GM23338 (cell line): ENCODE data around the gene PLAAT2. TPM values are rescaled to one million over a fixed set of nuclear protein-coding genes. Genes with fewer than 3 reads are reported as not detected.

ENCODE experiments used
- ATAC-seq: fragments of 200-7000 bp; cut with Tn5 transposase; 3 replicates; pipeline ENCODE4 v1.9.1; 2020
- DNase-seq: peaks from one replicate; pipeline ENCODE4 v3.0.0-alpha.2; 2015; ENCODE audit warnings: low spot score
- H2AFZ ChIP-seq: fragments of 200-600 bp; sonication (generic); 2 replicates; pipeline ENCODE4 v1.8.0; 2016; ENCODE audit warnings: antibody characterized with exemption, mild to moderate bottlenecking, moderate library complexity
- H3F3A ChIP-seq: fragments of 200-600 bp; sonication (generic); replicated peaks from 2 replicates; pipeline ENCODE4 v1.8.0; 2017; ENCODE audit warnings: antibody characterized with exemption, mixed run types, low read depth
- H3K27ac ChIP-seq: fragments of 200-600 bp; sonication (generic); 2 replicates; pipeline ENCODE4 v1.6.1; 2016; ENCODE audit warnings: low read depth
- H3K27me3 ChIP-seq: fragments of 200-600 bp; sonication (generic); 2 replicates; pipeline ENCODE4 v1.8.0; 2016; ENCODE audit warnings: mild to moderate bottlenecking, mixed run types, moderate library complexity; ENCODE audit not compliant: insufficient read depth
- H3K36me3 ChIP-seq: fragments of 200-600 bp; sonication (generic); 2 replicates; pipeline ENCODE4 v1.8.0; 2016; ENCODE audit warnings: mild to moderate bottlenecking; ENCODE audit not compliant: insufficient read depth
- H3K4me1 ChIP-seq: fragments of 200-600 bp; sonication (generic); 2 replicates; pipeline ENCODE4 v1.8.0; 2016; ENCODE audit warnings: mild to moderate bottlenecking, moderate library complexity; ENCODE audit not compliant: insufficient read depth
- H3K4me2 ChIP-seq: fragments of 200-600 bp; sonication (generic); 2 replicates; pipeline ENCODE4 v1.7.1; 2017; ENCODE audit warnings: mixed run types
- H3K4me3 ChIP-seq: fragments of 200-600 bp; sonication (generic); 2 replicates; pipeline ENCODE4 v1.6.1; 2016; ENCODE audit warnings: mixed run types
- H3K79me2 ChIP-seq: fragments of 200-600 bp; sonication (generic); replicated peaks from 2 replicates; pipeline ENCODE4 v1.8.0; 2017; ENCODE audit warnings: mild to moderate bottlenecking; ENCODE audit not compliant: insufficient read depth
- H3K9me2 ChIP-seq: fragments of 200-600 bp; sonication (generic); 2 replicates; pipeline ENCODE4 v1.8.0; 2017; ENCODE audit not compliant: insufficient read depth
- H4K20me1 ChIP-seq: fragments of 200-600 bp; sonication (generic); replicated peaks from 2 replicates; pipeline ENCODE4 v1.8.0; 2017; ENCODE audit warnings: mild to moderate bottlenecking; ENCODE audit not compliant: insufficient read depth
- H3K27ac Mint-ChIP-seq: 2 replicates; pipeline ENCODE4 v1.8.0; 2020; ENCODE audit warnings: inconsistent platforms, mild to moderate bottlenecking, moderate library complexity, mixed read lengths
- H3K27me3 Mint-ChIP-seq: 3 replicates; pipeline ENCODE4 v1.8.0; 2022; ENCODE audit warnings: low read depth, mild to moderate bottlenecking, moderate library complexity, mixed read lengths, inconsistent platforms; ENCODE audit not compliant: insufficient read depth, poor library complexity
- H3K36me3 Mint-ChIP-seq: 3 replicates; pipeline ENCODE4 v1.8.0; 2021; ENCODE audit warnings: low read depth, mild to moderate bottlenecking, inconsistent platforms, moderate library complexity, mixed read lengths
- H3K4me1 Mint-ChIP-seq: 3 replicates; pipeline ENCODE4 v1.8.0; 2020; ENCODE audit warnings: mild to moderate bottlenecking, inconsistent platforms, mixed read lengths
- H3K4me3 Mint-ChIP-seq: 3 replicates; pipeline ENCODE4 v1.8.0; 2021; ENCODE audit warnings: moderate library complexity, mild to moderate bottlenecking, inconsistent platforms, mixed read lengths
- H3K9me3 Mint-ChIP-seq: 3 replicates; pipeline ENCODE4 v1.8.0; 2020; ENCODE audit warnings: moderate library complexity, mild to moderate bottlenecking, inconsistent platforms, mixed read lengths
- CTCF ChIP-seq, 2 experiments: fragments of 200-600 bp in 1 of 2; sonication (generic) in 1 of 2; conservative IDR thresholded peaks; 2 replicates each; pipeline versions ENCODE4 v1.5.1 to v1.6.1; 2016 to 2017; ENCODE audit warnings: antibody characterized with exemption in 2 of 2, low read depth in 2 of 2, mild to moderate bottlenecking in 2 of 2, moderate library complexity in 1 of 2
- EZH2phosphoT487 ChIP-seq: fragments of 200-600 bp; sonication (generic); IDR thresholded peaks from one replicate; pipeline ENCODE4 v1.8.1; 2018; ENCODE audit warnings: antibody characterized with exemption; ENCODE audit not compliant: unreplicated experiment
- JUNB ChIP-seq: IDR thresholded peaks from one replicate; pipeline ENCODE4 v1.6.1; 2016; ENCODE audit warnings: antibody characterized with exemption; ENCODE audit not compliant: unreplicated experiment
- POLR2AphosphoS5 ChIP-seq: IDR thresholded peaks from 2 replicates; pipeline ENCODE4 v1.6.1; 2016; ENCODE audit warnings: antibody characterized with exemption, low read depth
- REST ChIP-seq: IDR thresholded peaks from one replicate; pipeline ENCODE4 v1.6.1; 2018; ENCODE audit warnings: antibody characterized with exemption; ENCODE audit not compliant: unreplicated experiment
- ZNF462 ChIP-seq: fragments of 250-450 bp; sonication (Bioruptor Pico); IDR thresholded peaks from 2 replicates; pipeline ENCODE4 v1.5.0; 2020; ENCODE audit warnings: mild to moderate bottlenecking, moderate library complexity
- polyA plus RNA-seq: library from polyadenylated mRNA; unstranded; fragments of >200 nt; fragmentation: Nextera tagmentation; extraction: Ambion mirVana; gene quantifications from 2 replicates; pipeline ENCODE4 v1.2.1, GENCODE V29; 2016
- total RNA-seq: library from RNA; depleted of rRNA; stranded (reverse); fragments of >200 nt; shearing (Covaris generic); gene quantifications from 2 replicates; pipeline ENCODE4 v1.2.3, GENCODE V29; 2014

Gene PLAAT2
- total and polyA plus RNA-seq, 2 experiments from 2014 or later: 0.66 to 0.78 TPM

GRCh38 chr11:63564056-63564774 is 1.0 kb upstream of the PLAAT2 start:
- no peaks in the 10 kb centered on the region for H3K27me3 ChIP-seq
- Mint-ChIP-seq H3K36me3 (no peaks in the 10 kb centered on the region), H3K27me3 (peaks cover 3% of the 10 kb centered on the region), H3K27ac (no peak overlapping the region), H3K4me1 (peaks cover 17% of the 10 kb centered on the region; the same call in 2 of the 3 replicates), H3K4me3 (no peak overlapping the region), H3K9me3 (no peaks in the 10 kb centered on the region)
- no peak for ATAC-seq
- peaks cover 12% of the 10 kb centered on the region for H3K4me1 ChIP-seq
- DNase-seq: no peak
- no peak overlapping the region for H3K27ac ChIP-seq
- H3K79me2 ChIP-seq: no peaks in the 10 kb centered on the region
- TF ChIP-seq ZNF462 (no peak), REST (no peak), POLR2AphosphoS5 (no peak), JUNB (no peak), CTCF (conservative IDR thresholded peaks at IDR 0.05; ENCODE audit: low read depth in 2 of 2) (no peak), EZH2phosphoT487 (no peak)
- no peak overlapping the region for H3K4me3 ChIP-seq
- peaks cover 14% of the 10 kb centered on the region for H3K9me2 ChIP-seq
- no peak overlapping the region for H3K4me2 ChIP-seq
- H2AFZ ChIP-seq: no peak overlapping the region
- no peaks in the 10 kb centered on the region for H3K36me3 ChIP-seq
- H3F3A ChIP-seq: no peaks in the 10 kb centered on the region
- no peaks in the 10 kb centered on the region for H4K20me1 ChIP-seq
